Measurements from ENCODE around the gene VTI1B. TPM values are rescaled to one million over a fixed set of nuclear protein-coding genes. Genes with fewer than 3 reads are reported as not detected.

The VTI1B gene
- total and polyA plus RNA-seq, 10 of the 15 experiments (the other 5 are each of a cell fraction or from before 2014, with no cell fraction given), result 15.0 to 117 (median 50.5) TPM

DNA sequence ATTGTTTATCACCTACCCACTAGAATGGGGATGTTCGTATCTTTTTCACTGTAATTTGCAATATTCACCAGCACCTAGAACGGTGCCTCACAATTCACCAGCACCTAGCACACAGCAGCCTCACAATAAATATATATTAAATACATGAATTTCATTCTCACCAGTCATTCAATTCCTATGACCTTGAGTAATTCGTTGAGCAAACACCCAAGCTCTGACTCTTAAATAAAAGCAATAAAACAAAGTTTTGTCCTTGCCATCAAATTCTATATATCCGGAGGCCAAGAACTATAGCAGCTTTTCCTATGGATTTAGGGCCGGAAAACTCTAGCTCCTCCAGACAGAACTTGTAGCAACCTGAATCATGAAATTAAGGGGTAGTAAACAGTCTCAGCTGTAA, 981 bp downstream of the VTI1B start:
- H3K79me2 ChIP-seq (ENCODE audit: control insufficient read depth, insufficient read depth, low read length), result peaks cover 31% of the 10 kb centered on the region
- DNase-seq (ENCODE audit: low read depth, low spot score) (no peak), FAIRE-seq (no peak), ATAC-seq (no peak)
- H3K4me1 ChIP-seq (ENCODE audit: control insufficient read depth, insufficient read depth, low read length), result peaks cover 14% of the 10 kb centered on the region
- peaks cover 1 to 3% of the 10 kb centered on the region in 2 experiments; a peak in 3 of 4 replicates for H3K36me3 ChIP-seq (ENCODE audit: control insufficient read depth in 2 of 2, insufficient read depth in 2 of 2, low read length in 1 of 2)
- ChIA-PET RAD21 (ENCODE audit: unreplicated experiment) (interaction anchor here (0.8 to 1.6 kb wide), 3 partner anchors 22 to 31 kb away, joined by 3 to 8 read pairs (median 6); partner anchors contain the start of gene RDH11), CTCF (interaction anchor here (0.7 to 15.6 kb wide), 12 partner anchors 20 to 1170 kb away, joined by 3 to 223 read pairs (median 4); partner anchors contain the start of genes PIGH, RDH11 and RDH12), POLR2A (interaction anchor here (1.0 to 8.0 kb wide), 3 partner anchors 20 to 73 kb away, joined by 4 to 71 read pairs (median 4); partner anchors contain the start of genes PIGH and RDH11), SMC1A (ENCODE audit: uncharacterized antibody, unreplicated experiment) (interaction anchor here (0.6 to 9.1 kb wide), 11 partner anchors 9 to 308 kb away, joined by 3 to 131 read pairs (median 4); partner anchors contain the start of genes RDH11 and RDH12)
- peak overlapping the region; percentile 85 for H3K4me3 ChIP-seq
- H3K9me3 ChIP-seq (replicated peaks; ENCODE audit: control insufficient read depth, insufficient read depth, low read length), result no peaks in the 10 kb centered on the region
- no peak overlapping the region for H2AFZ ChIP-seq (ENCODE audit: control insufficient read depth, low read depth, low read length)
- TSS peak; percentile 61 for BruUV-seq (replicated peaks)
- H3K27ac ChIP-seq (ENCODE audit: control insufficient read depth, insufficient read depth), result no peak overlapping the region; the same call in 1 of the 2 replicates
- H3K4me2 ChIP-seq (ENCODE audit: control insufficient read depth, insufficient read depth), result peak overlapping the region; percentile 90
- in situ Hi-C loops (cut with MboI) (no loop called here), intact Hi-C loops (cut with micrococcal nuclease; ENCODE audit: unreplicated experiment) (no loop called here)
- TF ChIP-seq ESRRA (IDR thresholded peaks at IDR 0.05; ENCODE audit: low read length), result no peak
- TF ChIP-seq KAT2A (conservative IDR thresholded peaks at IDR 0.05; ENCODE audit: control insufficient read depth, low read depth, low read length), result no peak
- 37% methylated on average over 5 of the region's 5 CpGs for WGBS (ENCODE audit: insufficient coverage, insufficient replicate concordance, low lambda C conversion rate, missing lambda C conversion rate)
- H4K20me1 ChIP-seq (ENCODE audit: control insufficient read depth, insufficient read depth), result peaks cover 5% of the 10 kb centered on the region; the same call in 1 of the 2 replicates
- H3K9ac ChIP-seq (ENCODE audit: control insufficient read depth, insufficient read depth, low read length), result peak overlapping the region; percentile 97
- H3K27me3 ChIP-seq (replicated peaks in 1 of 2; ENCODE audit: control insufficient read depth in 2 of 2, insufficient read depth in 2 of 2, low read length in 1 of 2), result no peaks in the 10 kb centered on the region

DNA sequence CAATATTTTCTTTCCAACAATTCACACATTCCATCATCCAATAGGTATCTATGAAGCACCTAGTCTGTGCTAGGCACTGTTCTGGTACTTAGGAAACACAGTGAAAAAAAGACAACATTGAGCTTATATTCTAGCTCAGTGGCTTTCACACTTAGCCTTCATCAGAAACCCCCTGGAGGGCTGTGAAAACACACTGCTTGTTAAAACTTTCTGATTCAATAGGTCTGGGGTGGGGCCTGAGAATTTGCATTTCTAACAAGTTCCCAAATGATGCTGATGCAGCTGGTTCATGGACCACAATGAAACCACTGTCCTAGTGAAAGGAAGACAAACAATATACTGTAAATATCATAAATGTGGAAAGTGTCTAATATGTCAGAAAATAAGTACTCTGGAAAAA, 5.9 kb downstream of the VTI1B start:
- ChIA-PET CTCF (interaction anchor here (0.8 to 15.6 kb wide), 21 partner anchors 10 to 142 kb away, joined by 3 to 223 read pairs (median 5); partner anchors contain the start of genes ARG2, PIGH, RDH11 and RDH12), RAD21 (ENCODE audit: unreplicated experiment) (interaction anchor here (0.6 to 6.7 kb wide), 16 partner anchors 8 to 1797 kb away, joined by 3 to 144 read pairs (median 9); partner anchors contain the start of genes ARG2, PIGH, RDH11 and RDH12), SMC1A (ENCODE audit: uncharacterized antibody, unreplicated experiment) (interaction anchor here (0.6 to 9.1 kb wide), 24 partner anchors 9 to 241 kb away, joined by 3 to 151 read pairs (median 4); partner anchors contain the start of genes ARG2, RDH11, RDH12 and TMEM229B), POLR2A (interaction anchor here (0.7 to 2.3 kb wide), 15 partner anchors 10 to 149 kb away, joined by 3 to 20 read pairs (median 3); partner anchors contain the start of genes PIGH and RDH11)
- DNase-seq (ENCODE audit: low read depth, low spot score) (peak; percentile 44), ATAC-seq (peak; percentile 87), FAIRE-seq (no peak)
- H3K27me3 ChIP-seq (replicated peaks in 1 of 2; ENCODE audit: control insufficient read depth in 2 of 2, insufficient read depth in 2 of 2, low read length in 1 of 2), result no peaks in the 10 kb centered on the region
- peak overlapping the region; percentile 38 for H3K4me2 ChIP-seq (ENCODE audit: control insufficient read depth, insufficient read depth)
- H3K9ac ChIP-seq (ENCODE audit: control insufficient read depth, insufficient read depth, low read length), result no peak overlapping the region
- H3K79me2 ChIP-seq (ENCODE audit: control insufficient read depth, insufficient read depth, low read length), result peaks cover 44% of the 10 kb centered on the region
- H3K9me3 ChIP-seq (replicated peaks; ENCODE audit: control insufficient read depth, insufficient read depth, low read length), result no peaks in the 10 kb centered on the region
- no peaks in the 10 kb centered on the region; a peak in 2 of 4 replicates for H3K36me3 ChIP-seq (ENCODE audit: control insufficient read depth in 2 of 2, insufficient read depth in 2 of 2, low read length in 1 of 2)
- no peak overlapping the region for H3K4me3 ChIP-seq
- H3K27ac ChIP-seq (ENCODE audit: control insufficient read depth, insufficient read depth), result peak overlapping the region; percentile 31; the same call in 1 of the 2 replicates
- H2AFZ ChIP-seq (ENCODE audit: control insufficient read depth, low read depth, low read length), result no peak overlapping the region
- peaks cover 21% of the 10 kb centered on the region for H3K4me1 ChIP-seq (ENCODE audit: control insufficient read depth, insufficient read depth, low read length)
- intact Hi-C loops (cut with micrococcal nuclease; ENCODE audit: unreplicated experiment) (no loop called here), in situ Hi-C loops (cut with MboI) (loop anchor here (5.0 kb wide), 1 partner anchor 86 kb away; no protein-coding TSS in a partner anchor)
- peaks cover 5% of the 10 kb centered on the region; the same call in 1 of the 2 replicates for H4K20me1 ChIP-seq (ENCODE audit: control insufficient read depth, insufficient read depth)
- no TSS peak for BruUV-seq (replicated peaks)
- TF ChIP-seq, protein P1, sequence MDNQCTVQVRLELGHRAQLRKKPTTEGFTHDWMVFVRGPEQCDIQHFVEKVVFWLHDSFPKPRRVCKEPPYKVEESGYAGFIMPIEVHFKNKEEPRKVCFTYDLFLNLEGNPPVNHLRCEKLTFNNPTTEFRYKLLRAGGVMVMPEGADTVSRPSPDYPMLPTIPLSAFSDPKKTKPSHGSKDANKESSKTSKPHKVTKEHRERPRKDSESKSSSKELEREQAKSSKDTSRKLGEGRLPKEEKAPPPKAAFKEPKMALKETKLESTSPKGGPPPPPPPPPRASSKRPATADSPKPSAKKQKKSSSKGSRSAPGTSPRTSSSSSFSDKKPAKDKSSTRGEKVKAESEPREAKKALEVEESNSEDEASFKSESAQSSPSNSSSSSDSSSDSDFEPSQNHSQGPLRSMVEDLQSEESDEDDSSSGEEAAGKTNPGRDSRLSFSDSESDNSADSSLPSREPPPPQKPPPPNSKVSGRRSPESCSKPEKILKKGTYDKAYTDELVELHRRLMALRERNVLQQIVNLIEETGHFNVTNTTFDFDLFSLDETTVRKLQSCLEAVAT (IDR thresholded peaks at IDR 0.05), result peak; percentile 43; the same call in 1 of the 2 replicates
- peak; percentile 58 for TF ChIP-seq ATF7 (IDR thresholded peaks at IDR 0.05; ENCODE audit: low read depth)
- TF ChIP-seq, protein P2, sequence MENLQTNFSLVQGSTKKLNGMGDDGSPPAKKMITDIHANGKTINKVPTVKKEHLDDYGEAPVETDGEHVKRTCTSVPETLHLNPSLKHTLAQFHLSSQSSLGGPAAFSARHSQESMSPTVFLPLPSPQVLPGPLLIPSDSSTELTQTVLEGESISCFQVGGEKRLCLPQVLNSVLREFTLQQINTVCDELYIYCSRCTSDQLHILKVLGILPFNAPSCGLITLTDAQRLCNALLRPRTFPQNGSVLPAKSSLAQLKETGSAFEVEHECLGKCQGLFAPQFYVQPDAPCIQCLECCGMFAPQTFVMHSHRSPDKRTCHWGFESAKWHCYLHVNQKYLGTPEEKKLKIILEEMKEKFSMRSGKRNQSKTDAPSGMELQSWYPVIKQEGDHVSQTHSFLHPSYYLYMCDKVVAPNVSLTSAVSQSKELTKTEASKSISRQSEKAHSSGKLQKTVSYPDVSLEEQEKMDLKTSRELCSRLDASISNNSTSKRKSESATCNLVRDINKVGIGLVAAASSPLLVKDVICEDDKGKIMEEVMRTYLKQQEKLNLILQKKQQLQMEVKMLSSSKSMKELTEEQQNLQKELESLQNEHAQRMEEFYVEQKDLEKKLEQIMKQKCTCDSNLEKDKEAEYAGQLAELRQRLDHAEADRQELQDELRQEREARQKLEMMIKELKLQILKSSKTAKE (IDR thresholded peaks at IDR 0.05; ENCODE audit: low read depth, poor library complexity, severe bottlenecking), result peak; percentile 64
- TF ChIP-seq DPF2 (IDR thresholded peaks at IDR 0.05), result peak; percentile 83
- TF ChIP-seq, protein P3, sequence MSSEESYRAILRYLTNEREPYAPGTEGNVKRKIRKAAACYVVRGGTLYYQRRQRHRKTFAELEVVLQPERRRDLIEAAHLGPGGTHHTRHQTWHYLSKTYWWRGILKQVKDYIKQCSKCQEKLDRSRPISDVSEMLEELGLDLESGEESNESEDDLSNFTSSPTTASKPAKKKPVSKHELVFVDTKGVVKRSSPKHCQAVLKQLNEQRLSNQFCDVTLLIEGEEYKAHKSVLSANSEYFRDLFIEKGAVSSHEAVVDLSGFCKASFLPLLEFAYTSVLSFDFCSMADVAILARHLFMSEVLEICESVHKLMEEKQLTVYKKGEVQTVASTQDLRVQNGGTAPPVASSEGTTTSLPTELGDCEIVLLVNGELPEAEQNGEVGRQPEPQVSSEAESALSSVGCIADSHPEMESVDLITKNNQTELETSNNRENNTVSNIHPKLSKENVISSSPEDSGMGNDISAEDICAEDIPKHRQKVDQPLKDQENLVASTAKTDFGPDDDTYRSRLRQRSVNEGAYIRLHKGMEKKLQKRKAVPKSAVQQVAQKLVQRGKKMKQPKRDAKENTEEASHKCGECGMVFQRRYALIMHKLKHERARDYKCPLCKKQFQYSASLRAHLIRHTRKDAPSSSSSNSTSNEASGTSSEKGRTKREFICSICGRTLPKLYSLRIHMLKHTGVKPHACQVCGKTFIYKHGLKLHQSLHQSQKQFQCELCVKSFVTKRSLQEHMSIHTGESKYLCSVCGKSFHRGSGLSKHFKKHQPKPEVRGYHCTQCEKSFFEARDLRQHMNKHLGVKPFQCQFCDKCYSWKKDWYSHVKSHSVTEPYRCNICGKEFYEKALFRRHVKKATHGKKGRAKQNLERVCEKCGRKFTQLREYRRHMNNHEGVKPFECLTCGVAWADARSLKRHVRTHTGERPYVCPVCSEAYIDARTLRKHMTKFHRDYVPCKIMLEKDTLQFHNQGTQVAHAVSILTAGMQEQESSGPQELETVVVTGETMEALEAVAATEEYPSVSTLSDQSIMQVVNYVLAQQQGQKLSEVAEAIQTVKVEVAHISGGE (CRISPR knock-in tag; IDR thresholded peaks at IDR 0.05), result no peak
- peak; percentile 55 for TF ChIP-seq RELA (IDR thresholded peaks at IDR 0.05; ENCODE audit: borderline replicate concordance, partially characterized antibody)

Data from GM12878 (cell line).